SK-N-SH (cell line): ENCODE results near the gene BCAS3. TPM values are rescaled to one million over a fixed set of nuclear protein-coding genes. Genes with fewer than 3 reads are reported as not detected.

ENCODE experiments used
- CTCF ChIA-PET: fragments of 300-600, 350-600 bp; formaldehyde crosslinking; extraction: SDS; loops from one replicate; lab custom pipeline; 2021; lab: Yijun Ruan, JAX
- POLR2A ChIA-PET: fragments of 350-600 bp; sonication (Branson Sonifier 250); formaldehyde crosslinking; extraction: SDS; loops from one replicate; lab custom pipeline; 2020; ENCODE audit warnings: antibody characterized with exemption, inconsistent platforms; lab: Yijun Ruan, JAX
- DNase-seq: peaks from one replicate; pipeline ENCODE4 v3.0.0; 2012
- H2AFZ ChIP-seq: fragments of 200-600 bp; sonication (generic); 2 replicates; pipeline ENCODE4 v1.8.1; 2016; ENCODE audit warnings: antibody characterized with exemption, mild to moderate bottlenecking, low read depth
- H3F3A ChIP-seq: fragments of 200-600 bp; sonication (generic); replicated peaks from 2 replicates; pipeline ENCODE3; 2016; ENCODE audit warnings: antibody characterized with exemption, mild to moderate bottlenecking; ENCODE audit not compliant: insufficient read depth
- H3K27ac ChIP-seq, 2 experiments: fragments of 200-500 bp in 1 of 2; fragments of 200-600 bp in 1 of 2; sonication (Bioruptor generic) in 1 of 2; sonication (generic), shearing (Covaris generic) in 1 of 2; 2 replicates each; pipeline versions ENCODE4 v1.5.1 to v1.6.1; 2014 to 2016; ENCODE audit warnings: low read depth in 2 of 2, inconsistent platforms in 1 of 2, low read length in 1 of 2, mild to moderate bottlenecking in 1 of 2, mixed read lengths in 1 of 2
- H3K27me3 ChIP-seq: fragments of 200-600 bp; sonication (generic), shearing (Covaris generic); 2 replicates; pipeline ENCODE4 v1.6.1; 2016; ENCODE audit warnings: mixed run types; ENCODE audit not compliant: insufficient read depth
- H3K36me3 ChIP-seq, 2 experiments: fragments of 200-500 bp in 1 of 2; fragments of 200-600 bp in 1 of 2; sonication (Bioruptor generic) in 1 of 2; sonication (generic) in 1 of 2; replicated peaks in 1 of 2; 2 replicates each; pipeline versions ENCODE3 to v1.5.1; 2014 to 2016; ENCODE audit warnings: low read length in 1 of 2, mild to moderate bottlenecking in 1 of 2; ENCODE audit not compliant: insufficient read depth in 2 of 2, control insufficient read depth in 1 of 2
- H3K4me1 ChIP-seq, 2 experiments: fragments of 200-500 bp in 1 of 2; fragments of 200-600 bp in 1 of 2; sonication (Bioruptor generic) in 1 of 2; sonication (generic), shearing (Covaris generic) in 1 of 2; 2 replicates each; pipeline versions ENCODE4 v1.5.1 to v1.6.1; 2014 to 2016; ENCODE audit warnings: low read depth in 1 of 2, low read length in 1 of 2, mixed run types in 1 of 2; ENCODE audit not compliant: insufficient read depth in 2 of 2, control insufficient read depth in 1 of 2
- H3K4me2 ChIP-seq: fragments of 200-600 bp; sonication (generic), shearing (Covaris generic); 2 replicates; pipeline ENCODE4 v1.6.1; 2017; ENCODE audit warnings: mixed run types
- H3K4me3 ChIP-seq, 2 experiments: fragments of 200-500 bp in 1 of 2; fragments of 200-600 bp in 1 of 2; sonication (Bioruptor generic) in 1 of 2; sonication (generic), shearing (Covaris generic) in 1 of 2; 2 replicates each; pipeline versions ENCODE4 v1.5.1 to v1.8.1; 2014 to 2016; ENCODE audit warnings: low read depth in 2 of 2, inconsistent platforms in 1 of 2, low read length in 1 of 2, mild to moderate bottlenecking in 1 of 2, mixed read lengths in 1 of 2, moderate library complexity in 1 of 2
- H3K79me2 ChIP-seq: fragments of 200-600 bp; sonication (generic); 2 replicates; pipeline ENCODE4 v1.8.1; 2017; ENCODE audit warnings: mild to moderate bottlenecking; ENCODE audit not compliant: insufficient read depth
- H3K9ac ChIP-seq: fragments of 200-600 bp; sonication (generic); 2 replicates; pipeline ENCODE4 v1.6.1; 2017; ENCODE audit warnings: mixed run types
- H3K9me2 ChIP-seq: fragments of 200-600 bp; sonication (generic); 2 replicates; pipeline ENCODE4 v1.6.1; 2017; ENCODE audit warnings: mixed run types
- H3K9me3 ChIP-seq: fragments of 200-600 bp; sonication (generic); 2 replicates; pipeline ENCODE4 v1.6.1; 2017; ENCODE audit warnings: mixed run types, mild to moderate bottlenecking, moderate library complexity
- H4K20me1 ChIP-seq: fragments of 200-600 bp; sonication (generic); 2 replicates; pipeline ENCODE4 v1.6.1; 2017; ENCODE audit warnings: mild to moderate bottlenecking, mixed run types; ENCODE audit not compliant: insufficient read depth
- ELF1 ChIP-seq: IDR thresholded peaks from 2 replicates; pipeline ENCODE4 v1.4.0; 2012
- EZH2phosphoT487 ChIP-seq: fragments of 200-600 bp; sonication (generic); IDR thresholded peaks from 2 replicates; pipeline ENCODE4 v1.6.1; 2017; ENCODE audit warnings: low read depth, mixed run types, mild to moderate bottlenecking, antibody characterized with exemption, moderate library complexity, borderline replicate concordance
- FOSL2 ChIP-seq: IDR thresholded peaks from 2 replicates; pipeline ENCODE4 v1.4.0; 2012; ENCODE audit warnings: low read depth, mild to moderate bottlenecking, moderate library complexity, borderline replicate concordance
- FOXJ3 ChIP-seq: sonication (generic); formaldehyde crosslinking; IDR thresholded peaks from 2 replicates; pipeline ENCODE4 v1.5.1; 2020; ENCODE audit warnings: mild to moderate bottlenecking, missing genetic modification reagents
- FOXM1 ChIP-seq: IDR thresholded peaks from 2 replicates; pipeline ENCODE4 v1.4.0; 2012; ENCODE audit warnings: low read depth, mild to moderate bottlenecking
- GABPA ChIP-seq: IDR thresholded peaks from 2 replicates; pipeline ENCODE4 v1.4.0; 2012; ENCODE audit warnings: low read depth, mild to moderate bottlenecking
- JUND ChIP-seq: IDR thresholded peaks from 2 replicates; pipeline ENCODE4 v1.4.0; 2012
- MEF2A ChIP-seq: IDR thresholded peaks from 2 replicates; pipeline ENCODE4 v1.4.0; 2012; ENCODE audit warnings: low read depth, borderline replicate concordance
- NFIC ChIP-seq: IDR thresholded peaks from 2 replicates; pipeline ENCODE4 v1.4.0; 2012; ENCODE audit warnings: borderline replicate concordance
- NRF1 ChIP-seq: IDR thresholded peaks from 2 replicates; pipeline ENCODE4 v1.6.1; 2012; ENCODE audit warnings: low read depth, mild to moderate bottlenecking, low read length
- RAD21 ChIP-seq: IDR thresholded peaks from 2 replicates; pipeline ENCODE4 v1.6.1; 2012; ENCODE audit warnings: mild to moderate bottlenecking, low read length
- RCOR1 ChIP-seq: fragments of 150-350 bp; IDR thresholded peaks from 2 replicates; pipeline ENCODE4 v1.6.1; 2017; ENCODE audit warnings: antibody characterized with exemption, low read length
- RFX5 ChIP-seq: IDR thresholded peaks from 2 replicates; pipeline ENCODE4 v1.6.1; 2012; ENCODE audit warnings: mild to moderate bottlenecking, improper control_type of control experiment, low read length
- RXRA ChIP-seq: IDR thresholded peaks from 2 replicates; pipeline ENCODE4 v1.4.0; 2012; ENCODE audit warnings: low read depth, mild to moderate bottlenecking, borderline replicate concordance
- SIN3A ChIP-seq: IDR thresholded peaks from 2 replicates; pipeline ENCODE4 v1.6.1; 2012; ENCODE audit warnings: low read depth, mild to moderate bottlenecking, low read length, moderate library complexity, borderline replicate concordance
- SMC3 ChIP-seq: IDR thresholded peaks from 2 replicates; pipeline ENCODE4 v1.6.1; 2012; ENCODE audit warnings: low read depth, low read length, improper control_type of control experiment
- TAF1 ChIP-seq: IDR thresholded peaks from 2 replicates; pipeline ENCODE4 v1.6.1; 2012; ENCODE audit warnings: low read depth, mild to moderate bottlenecking, low read length, moderate library complexity, borderline replicate concordance
- TEAD4 ChIP-seq: IDR thresholded peaks from 2 replicates; pipeline ENCODE4 v1.4.0; 2012; ENCODE audit warnings: mild to moderate bottlenecking, borderline replicate concordance; ENCODE audit not compliant: insufficient read depth
- WGBS: methylation state at CpG from one replicate; pipeline ENCODE4 v1.1.6; 2017; ENCODE audit warnings: low lambda C conversion rate; 5-methylcytosine and 5-hydroxymethylcytosine counted together
- polyA plus RNA-seq, 3 experiments: library from polyadenylated mRNA; depleted of rRNA; stranded (reverse); fragments of >200 nt; gene quantifications; 2 replicates each; pipeline ENCODE4 v1.2.3, GENCODE V29; 2012
- TF ChIP-seq, protein P1 (sequence below): IDR thresholded peaks from 2 replicates; pipeline ENCODE4; 2012
- TF ChIP-seq, protein P2 (sequence below): IDR thresholded peaks from 2 replicates; pipeline ENCODE4 v1.6.1; 2012; ENCODE audit warnings: mild to moderate bottlenecking, low read depth, low read length, moderate library complexity
- TF ChIP-seq, protein P3 (sequence below): IDR thresholded peaks from 2 replicates; pipeline ENCODE4 v1.4.0; 2012; ENCODE audit warnings: low read depth, borderline replicate concordance

BCAS3 gene
- polyA plus RNA-seq, 1 of the 3 experiments (the other 2 are of a cell fraction): 5.9 TPM

DNA sequence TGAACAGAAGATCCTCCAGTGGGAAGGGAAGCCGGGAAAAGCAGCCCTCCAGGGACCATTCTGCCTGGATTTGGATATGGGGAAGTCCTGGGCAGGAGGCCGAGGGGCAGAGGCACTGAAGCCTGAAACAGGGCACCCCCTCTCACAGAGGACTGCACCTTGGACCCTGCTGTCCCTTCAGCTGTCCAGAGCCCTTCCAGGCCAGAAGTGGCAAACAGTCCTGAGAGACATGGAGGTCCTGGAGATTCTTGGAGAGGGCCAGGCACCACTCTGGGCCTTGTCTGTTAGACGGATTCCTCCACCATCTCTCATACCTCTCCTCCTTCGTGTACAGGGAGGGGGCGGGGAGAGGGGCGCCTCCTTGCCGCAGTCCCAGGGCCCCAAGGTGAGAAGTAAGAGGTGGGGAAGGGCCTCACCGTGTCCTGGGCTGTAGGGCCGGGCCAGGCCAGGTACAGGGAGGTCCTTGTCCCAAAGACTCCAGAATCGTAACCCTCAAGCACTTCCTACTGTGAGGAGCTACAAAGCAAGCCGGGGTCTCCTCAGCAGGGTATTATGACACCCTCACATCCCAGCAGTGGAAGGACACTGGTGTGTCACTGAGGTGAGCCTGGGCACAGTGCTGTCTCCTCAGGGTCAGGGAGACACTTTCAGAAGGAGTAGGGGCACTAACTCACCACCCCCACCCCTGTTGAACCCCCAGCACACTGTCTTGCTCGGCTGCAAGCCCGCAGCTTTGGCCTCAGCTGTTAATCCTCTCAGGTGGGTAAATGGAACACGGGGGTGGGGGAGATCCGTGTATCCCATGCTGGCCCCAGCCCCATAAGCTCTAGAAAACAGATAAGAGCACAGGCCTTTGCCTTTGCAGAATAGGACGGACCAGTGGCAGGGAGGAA is 705.4 kb downstream of the BCAS3 start:
- TF ChIP-seq, protein P1, sequence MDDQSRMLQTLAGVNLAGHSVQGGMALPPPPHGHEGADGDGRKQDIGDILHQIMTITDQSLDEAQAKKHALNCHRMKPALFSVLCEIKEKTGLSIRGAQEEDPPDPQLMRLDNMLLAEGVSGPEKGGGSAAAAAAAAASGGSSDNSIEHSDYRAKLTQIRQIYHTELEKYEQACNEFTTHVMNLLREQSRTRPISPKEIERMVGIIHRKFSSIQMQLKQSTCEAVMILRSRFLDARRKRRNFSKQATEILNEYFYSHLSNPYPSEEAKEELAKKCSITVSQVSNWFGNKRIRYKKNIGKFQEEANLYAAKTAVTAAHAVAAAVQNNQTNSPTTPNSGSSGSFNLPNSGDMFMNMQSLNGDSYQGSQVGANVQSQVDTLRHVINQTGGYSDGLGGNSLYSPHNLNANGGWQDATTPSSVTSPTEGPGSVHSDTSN: no peak
- TF ChIP-seq RXRA: no peak
- TF ChIP-seq RCOR1: no peak
- TF ChIP-seq MEF2A: no peak
- no peak for TF ChIP-seq JUND
- no peak for TF ChIP-seq EZH2phosphoT487
- TF ChIP-seq, protein P2, sequence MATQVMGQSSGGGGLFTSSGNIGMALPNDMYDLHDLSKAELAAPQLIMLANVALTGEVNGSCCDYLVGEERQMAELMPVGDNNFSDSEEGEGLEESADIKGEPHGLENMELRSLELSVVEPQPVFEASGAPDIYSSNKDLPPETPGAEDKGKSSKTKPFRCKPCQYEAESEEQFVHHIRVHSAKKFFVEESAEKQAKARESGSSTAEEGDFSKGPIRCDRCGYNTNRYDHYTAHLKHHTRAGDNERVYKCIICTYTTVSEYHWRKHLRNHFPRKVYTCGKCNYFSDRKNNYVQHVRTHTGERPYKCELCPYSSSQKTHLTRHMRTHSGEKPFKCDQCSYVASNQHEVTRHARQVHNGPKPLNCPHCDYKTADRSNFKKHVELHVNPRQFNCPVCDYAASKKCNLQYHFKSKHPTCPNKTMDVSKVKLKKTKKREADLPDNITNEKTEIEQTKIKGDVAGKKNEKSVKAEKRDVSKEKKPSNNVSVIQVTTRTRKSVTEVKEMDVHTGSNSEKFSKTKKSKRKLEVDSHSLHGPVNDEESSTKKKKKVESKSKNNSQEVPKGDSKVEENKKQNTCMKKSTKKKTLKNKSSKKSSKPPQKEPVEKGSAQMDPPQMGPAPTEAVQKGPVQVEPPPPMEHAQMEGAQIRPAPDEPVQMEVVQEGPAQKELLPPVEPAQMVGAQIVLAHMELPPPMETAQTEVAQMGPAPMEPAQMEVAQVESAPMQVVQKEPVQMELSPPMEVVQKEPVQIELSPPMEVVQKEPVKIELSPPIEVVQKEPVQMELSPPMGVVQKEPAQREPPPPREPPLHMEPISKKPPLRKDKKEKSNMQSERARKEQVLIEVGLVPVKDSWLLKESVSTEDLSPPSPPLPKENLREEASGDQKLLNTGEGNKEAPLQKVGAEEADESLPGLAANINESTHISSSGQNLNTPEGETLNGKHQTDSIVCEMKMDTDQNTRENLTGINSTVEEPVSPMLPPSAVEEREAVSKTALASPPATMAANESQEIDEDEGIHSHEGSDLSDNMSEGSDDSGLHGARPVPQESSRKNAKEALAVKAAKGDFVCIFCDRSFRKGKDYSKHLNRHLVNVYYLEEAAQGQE: no peak
- no peaks in the 10 kb centered on the region for H3K79me2 ChIP-seq
- no peaks in the 10 kb centered on the region for H3K9me2 ChIP-seq
- CTCF ChIA-PET: interaction anchor here (0.6 to 9.4 kb wide), 14 partner anchors 14 to 662 kb away, joined by 3 to 133 read pairs (median 3); partner anchors contain the start of gene TBX2
- no peaks in the 10 kb centered on the region for H4K20me1 ChIP-seq
- H3K27me3 ChIP-seq: no peaks in the 10 kb centered on the region
- H3K9ac ChIP-seq: no peak overlapping the region
- H3K4me2 ChIP-seq: no peak overlapping the region
- H3K9me3 ChIP-seq: no peaks in the 10 kb centered on the region
- 75% methylated on average over 15 of the region's 16 CpGs for WGBS
- peak overlapping the region; percentile 34 to 97; a peak in 3 of 4 replicates for H3K27ac ChIP-seq
- no peak overlapping the region for H2AFZ ChIP-seq
- H3K4me1 ChIP-seq: peaks cover 0 to 93% of the 10 kb centered on the region in 2 experiments; a peak in 3 of 4 replicates
- POLR2A ChIA-PET: interaction anchor here (0.6 to 7.5 kb wide), 10 partner anchors 14 to 242 kb away, joined by 3 to 105 read pairs (median 5); partner anchors contain the start of gene TBX2
- peak; percentile 64 for DNase-seq
- H3K36me3 ChIP-seq: no peaks in the 10 kb centered on the region
- no peaks in the 10 kb centered on the region for H3F3A ChIP-seq
- no peak overlapping the region for H3K4me3 ChIP-seq

DNA sequence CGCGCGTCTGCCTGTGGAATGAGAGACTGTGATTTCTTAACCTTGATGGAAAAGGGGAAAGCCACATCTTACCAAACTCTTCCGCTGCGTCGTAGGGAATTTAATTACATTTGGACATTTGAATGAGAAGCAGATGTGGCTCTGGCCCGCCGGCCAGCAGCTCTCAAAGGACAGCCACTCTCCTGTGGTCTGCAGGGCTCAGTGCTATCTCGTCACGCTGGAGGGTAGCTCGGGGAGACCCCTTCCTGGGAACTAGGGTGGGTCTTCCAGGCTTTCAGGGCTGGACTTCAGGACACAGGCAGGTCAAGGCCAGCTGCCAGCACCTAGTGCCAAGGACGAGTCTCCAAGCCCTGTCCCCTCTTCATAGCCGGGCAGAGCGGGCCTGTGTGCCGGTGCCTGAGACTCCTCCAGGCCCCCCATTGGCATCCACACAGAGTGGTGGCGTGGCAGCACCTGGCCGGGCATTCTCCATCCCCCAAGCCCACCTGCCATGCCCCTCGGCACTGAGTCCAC is 706.1 kb downstream of the BCAS3 start:
- H3K4me1 ChIP-seq: peaks cover 0 to 94% of the 10 kb centered on the region in 2 experiments; a peak in 3 of 4 replicates
- H3K36me3 ChIP-seq: no peaks in the 10 kb centered on the region
- H3K9me3 ChIP-seq: no peaks in the 10 kb centered on the region
- H3K4me2 ChIP-seq: no peak overlapping the region; the same call in 1 of the 2 replicates
- WGBS: 39% methylated on average over 14 of the region's 18 CpGs
- ChIA-PET CTCF (interaction anchor here (0.6 to 9.4 kb wide), 19 partner anchors 14 to 663 kb away, joined by 3 to 133 read pairs (median 3); partner anchors contain the start of gene TBX2), POLR2A (interaction anchor here (1.1 to 7.5 kb wide), 8 partner anchors 13 to 243 kb away, joined by 4 to 105 read pairs (median 5); partner anchors contain the start of gene TBX2)
- no peak overlapping the region for H3K4me3 ChIP-seq
- H3K9me2 ChIP-seq: no peaks in the 10 kb centered on the region
- H3K27me3 ChIP-seq: no peaks in the 10 kb centered on the region
- DNase-seq: peak; percentile 81
- no peak overlapping the region for H3K9ac ChIP-seq
- H3K79me2 ChIP-seq: no peaks in the 10 kb centered on the region
- H3F3A ChIP-seq: no peaks in the 10 kb centered on the region
- no peaks in the 10 kb centered on the region for H4K20me1 ChIP-seq
- peak overlapping the region; percentile 34 to 97; a peak in 3 of 4 replicates for H3K27ac ChIP-seq
- no peak overlapping the region for H2AFZ ChIP-seq
- TF ChIP-seq SIN3A (no peak), SMC3 (no peak), NFIC (no peak; the same call in 1 of the 2 replicates), RFX5 (peak; percentile 52; the same call in 1 of the 2 replicates), GABPA (no peak), NRF1 (no peak), ELF1 (no peak), TEAD4 (no peak), RAD21 (peak; percentile 39), FOXJ3 (CRISPR knock-in tag) (peak; percentile 79; the same call in 1 of the 2 replicates), FOXM1 (no peak), FOSL2 (no peak), TAF1 (no peak), JUND (no peak), RXRA (no peak), MEF2A (no peak)
- TF ChIP-seq, protein P3, sequence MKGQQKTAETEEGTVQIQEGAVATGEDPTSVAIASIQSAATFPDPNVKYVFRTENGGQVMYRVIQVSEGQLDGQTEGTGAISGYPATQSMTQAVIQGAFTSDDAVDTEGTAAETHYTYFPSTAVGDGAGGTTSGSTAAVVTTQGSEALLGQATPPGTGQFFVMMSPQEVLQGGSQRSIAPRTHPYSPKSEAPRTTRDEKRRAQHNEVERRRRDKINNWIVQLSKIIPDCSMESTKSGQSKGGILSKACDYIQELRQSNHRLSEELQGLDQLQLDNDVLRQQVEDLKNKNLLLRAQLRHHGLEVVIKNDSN: no peak
